GM12873 (cell line): ENCODE data around the gene SIX1.

Source experiments
- CTCF ChIP-seq: IDR thresholded peaks from 2 replicates; pipeline ENCODE4 v1.5.1; 2012; ENCODE audit warnings: low read depth, mild to moderate bottlenecking, moderate library complexity, low read length, control low read depth; ENCODE audit not compliant: insufficient read depth; ENCODE audit errors: missing control alignments

Gene SIX1

GRCh38 chr14:60658909-60659585 lies 9.8 kb upstream of the SIX1 start:
- no peak for TF ChIP-seq CTCF

- no peak for TF ChIP-seq CTCF
These were observed 9.0 kb upstream of the SIX1 start for GRCh38 chr14:60658211-60658690.

DNA sequence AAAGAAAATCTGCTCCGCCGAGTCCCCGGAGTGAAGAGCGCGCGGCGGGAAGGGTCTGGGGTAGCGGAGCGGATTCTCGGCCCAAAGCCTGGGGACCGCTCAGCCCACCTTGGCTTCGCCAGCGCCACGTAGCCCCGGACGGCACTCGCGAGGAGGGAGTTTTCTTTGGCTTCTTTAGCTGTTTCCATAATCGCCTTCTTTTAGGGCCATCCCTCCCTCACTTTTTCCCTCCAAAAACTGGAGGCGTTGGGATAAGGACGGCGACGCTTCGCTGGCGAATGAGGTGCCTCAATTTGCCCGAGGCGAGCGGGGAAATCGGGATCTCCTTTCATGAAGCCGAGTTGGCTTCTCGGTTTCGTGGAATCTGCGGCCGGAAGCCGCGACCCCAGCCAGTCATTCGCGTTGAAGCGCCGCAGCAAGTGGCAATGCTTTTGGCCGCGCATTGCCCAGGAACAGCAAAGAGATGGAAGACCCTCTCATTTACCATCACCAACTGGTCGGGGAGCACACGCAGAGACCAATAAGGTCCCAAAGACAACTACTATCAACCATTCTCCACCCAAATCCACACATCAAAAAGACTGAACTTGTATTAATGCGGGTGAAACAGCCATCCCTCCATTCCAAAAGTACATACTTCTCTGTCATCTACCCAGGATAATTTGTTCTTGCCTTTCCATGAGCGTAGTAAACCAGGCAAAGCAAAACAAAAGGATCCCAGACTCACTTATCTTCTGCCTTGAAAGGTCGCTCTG lies 8.4 kb upstream of the SIX1 start:
- TF ChIP-seq CTCF, result no peak

- TF ChIP-seq CTCF, result peak; percentile 57
These were observed 7.6 kb upstream of the SIX1 start for GRCh38 chr14:60656686-60657455.

GRCh38 chr14:60655898-60656685 lies 6.8 kb upstream of the SIX1 start:
- TF ChIP-seq CTCF, result no peak

DNA sequence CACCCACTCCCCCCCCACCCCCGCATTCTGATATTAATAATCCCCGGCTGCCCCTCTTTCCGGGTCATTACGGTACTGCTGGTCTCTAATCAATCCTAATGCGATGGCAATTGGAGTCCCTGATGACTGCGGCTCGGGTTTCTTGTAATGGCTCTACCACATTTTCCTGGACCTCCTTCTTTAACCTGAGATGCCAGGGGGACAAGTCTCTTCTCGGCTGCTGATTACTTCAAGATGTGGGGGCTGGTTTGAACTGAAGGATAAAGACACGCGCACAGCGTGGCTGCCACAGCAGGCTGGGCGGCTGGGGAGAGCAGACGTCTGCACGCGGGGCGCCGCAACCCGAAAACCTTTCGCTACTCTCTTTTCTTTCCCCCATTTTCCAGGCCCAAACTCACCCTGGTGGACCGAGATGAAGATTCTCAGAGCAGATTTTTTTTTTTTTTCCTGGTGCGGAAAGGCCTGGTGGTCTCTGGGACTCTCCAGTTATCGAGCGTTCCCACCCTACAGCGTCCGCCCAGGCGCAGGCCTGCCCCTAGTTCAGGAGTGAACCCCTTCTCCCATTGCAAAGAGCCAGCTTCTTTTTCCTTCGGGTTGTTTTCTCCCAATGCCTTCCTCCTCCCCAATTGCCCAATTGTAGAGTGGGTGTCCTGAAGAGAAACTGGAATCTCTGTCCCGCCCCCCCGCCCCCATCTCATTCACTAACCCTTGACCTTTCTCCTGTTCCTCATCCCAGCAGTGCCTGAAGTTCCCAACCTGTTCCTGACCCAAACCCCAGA lies 6.0 kb upstream of the SIX1 start:
- TF ChIP-seq CTCF, result no peak
